A204.1 (cell line): ENCODE results near the gene CLDND1.

Experiments
- FAIRE-seq: peaks from 2 replicates; lab custom pipeline; 2012; peaks lifted over from hg19 to GRCh38; lab: Jason Lieb, UNC

Gene CLDND1

GRCh38 chr3:98551754-98552153 is 29.1 kb upstream of the CLDND1 start:
- no peak for FAIRE-seq

- no peak for FAIRE-seq
Observed at GRCh38 chr3:98551236-98551635, 28.5 kb upstream of the CLDND1 start.

GRCh38 chr3:98550833-98551232 is 28.1 kb upstream of the CLDND1 start:
- FAIRE-seq, result no peak

- FAIRE-seq, result no peak
Observed at GRCh38 chr3:98548544-98548943, 25.8 kb upstream of the CLDND1 start.

- no peak for FAIRE-seq
Observed at GRCh38 chr3:98545940-98546339, 23.2 kb upstream of the CLDND1 start.

GRCh38 chr3:98542623-98543022 is 19.9 kb upstream of the CLDND1 start:
- FAIRE-seq, result no peak

- no peak for FAIRE-seq
Observed at GRCh38 chr3:98541695-98542094, 19.0 kb upstream of the CLDND1 start.

- no peak for FAIRE-seq
Observed at GRCh38 chr3:98540346-98540745, 17.6 kb upstream of the CLDND1 start.

- no peak for FAIRE-seq
Observed at GRCh38 chr3:98536456-98537017, 13.8 kb upstream of the CLDND1 start.

GRCh38 chr3:98534734-98535133 is 12.0 kb upstream of the CLDND1 start:
- FAIRE-seq, result peak; percentile 74

GRCh38 chr3:98534168-98534567 is 11.5 kb upstream of the CLDND1 start:
- no peak for FAIRE-seq

GRCh38 chr3:98532709-98533571 is 10.2 kb upstream of the CLDND1 start:
- no peak for FAIRE-seq

GRCh38 chr3:98532275-98532637 is 9.6 kb upstream of the CLDND1 start:
- FAIRE-seq, result no peak

- FAIRE-seq, result no peak
Observed at GRCh38 chr3:98531622-98532274, 9.0 kb upstream of the CLDND1 start, which contains the start of gene GPR15. GPR15 (plus strand) TSS chr3:98531978; CDS start chr3:98532034, 56 bp downstream.

- FAIRE-seq, result no peak
Observed at GRCh38 chr3:98530676-98531075, 8.0 kb upstream of the CLDND1 start.

- FAIRE-seq, result no peak
Observed at GRCh38 chr3:98529856-98530459, 7.3 kb upstream of the CLDND1 start.

GRCh38 chr3:98528474-98529346 is 6.0 kb upstream of the CLDND1 start:
- no peak for FAIRE-seq

GRCh38 chr3:98525494-98525893 is 2.8 kb upstream of the CLDND1 start:
- no peak for FAIRE-seq

- FAIRE-seq, result no peak
Observed at GRCh38 chr3:98521897-98522543, 682 bp downstream of the CLDND1 start.

- FAIRE-seq, result no peak
Observed at GRCh38 chr3:98519351-98519750, 3.4 kb downstream of the CLDND1 start.

- no peak for FAIRE-seq
Observed at GRCh38 chr3:98518816-98519215, 3.9 kb downstream of the CLDND1 start.
